Ishikawa (cell line): ENCODE results near the gene MEG3.

ENCODE experiments used
- CEBPB ChIP-seq: IDR thresholded peaks from 2 replicates; pipeline ENCODE4 v1.6.1; 2012
- CREB1 ChIP-seq: IDR thresholded peaks from 2 replicates; pipeline ENCODE4 v1.6.1; 2012; ENCODE audit warnings: low read depth
- FOXM1 ChIP-seq: IDR thresholded peaks from 2 replicates; pipeline ENCODE4 v1.6.1; 2012; ENCODE audit warnings: low read depth, borderline replicate concordance
- MAX ChIP-seq: IDR thresholded peaks from 2 replicates; pipeline ENCODE4 v1.6.1; 2012
- NFIC ChIP-seq: IDR thresholded peaks from 2 replicates; pipeline ENCODE4 v1.6.1; 2012
- TAF1 ChIP-seq: IDR thresholded peaks from 2 replicates; pipeline ENCODE4 v1.6.1; 2012; ENCODE audit warnings: low read depth, mild to moderate bottlenecking
- TEAD4 ChIP-seq: IDR thresholded peaks from 2 replicates; pipeline ENCODE4 v1.6.1; 2012
- USF1 ChIP-seq: IDR thresholded peaks from 2 replicates; pipeline ENCODE4 v1.6.1; 2012
- ZBTB7A ChIP-seq: IDR thresholded peaks from 2 replicates; pipeline ENCODE4 v1.6.1; 2012; ENCODE audit warnings: low read depth

DNA sequence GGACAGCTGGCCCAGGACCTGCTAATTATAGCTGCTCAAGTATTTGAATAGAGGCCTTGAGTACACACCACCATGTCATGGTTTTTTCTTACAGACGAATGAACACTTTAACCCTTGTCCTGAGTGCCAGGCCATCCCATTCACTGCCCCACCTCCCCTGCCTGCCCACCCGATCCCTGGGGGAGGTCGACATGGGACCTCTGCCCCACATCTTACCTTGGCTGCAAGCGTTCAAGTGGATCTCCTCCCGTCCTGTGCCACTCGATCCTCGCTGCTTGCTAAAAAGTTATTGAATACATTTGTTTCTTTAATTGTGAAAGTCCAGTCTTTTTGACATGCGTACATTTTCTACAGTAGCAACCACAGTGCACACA lies 67.3 kb downstream of the MEG3 start:
- TF ChIP-seq TAF1 (no peak), FOXM1 (no peak), USF1 (no peak), MAX (no peak), ZBTB7A (no peak), CEBPB (no peak), TEAD4 (no peak), NFIC (no peak), CREB1 (no peak)
